ENCODE results near the gene ARSB. TPM values are rescaled to one million over a fixed set of nuclear protein-coding genes. Genes with fewer than 3 reads are reported as not detected.

The ARSB gene
- total RNA-seq, 1 experiment from 2014 or later: 11.4 TPM

GRCh38 chr5:78993165-78993564, 8.1 kb upstream of the ARSB start:
- Histone ChIP-seq H3K18ac (ENCODE audit: insufficient read length, low read depth, low read length) (no peak overlapping the region), H3K79me2 (ENCODE audit: insufficient read depth, low read length) (no peaks in the 10 kb centered on the region), H3K14ac (ENCODE audit: insufficient read depth, low read length) (no peak overlapping the region), H4K5ac (ENCODE audit: insufficient read length, low read depth, low read length) (no peak overlapping the region), H4K8ac (replicated peaks; ENCODE audit: insufficient read length, low read depth, low read length) (no peak overlapping the region), H3K9ac (ENCODE audit: extremely low read depth, insufficient read length, low read length) (no peak overlapping the region), H3K27me3 (ENCODE audit: insufficient read depth, low read length) (no peaks in the 10 kb centered on the region), H3T11ph (ENCODE audit: low read length) (no peak overlapping the region), H2BK5ac (ENCODE audit: insufficient read length, low read length) (no peak overlapping the region), H4K91ac (ENCODE audit: insufficient read length, low read depth, low read length) (no peak overlapping the region), H3K4me2 (ENCODE audit: insufficient read depth, insufficient read length, low read length) (no peak overlapping the region), H3K4ac (ENCODE audit: low read depth, low read length) (no peak overlapping the region), H2AFZ (ENCODE audit: low read length) (no peak overlapping the region), H4K20me1 (ENCODE audit: control insufficient read depth, insufficient read depth, insufficient read length) (no peaks in the 10 kb centered on the region), H2BK120ac (ENCODE audit: low read depth, low read length, poor library complexity, severe bottlenecking) (no peak overlapping the region), H3K27ac (ENCODE audit: insufficient read length, low read depth, low read length) (no peak overlapping the region), H3K9me3 (ENCODE audit: control insufficient read depth, low read depth, low read length) (no peaks in the 10 kb centered on the region), H2BK12ac (ENCODE audit: insufficient read length, low read depth, low read length) (no peak overlapping the region), H3K79me1 (ENCODE audit: insufficient read depth, low read depth, low read length, poor library complexity, severe bottlenecking) (no peaks in the 10 kb centered on the region), H3K23me2 (ENCODE audit: insufficient read length, low read depth, low read length, poor library complexity, severe bottlenecking) (no peaks in the 10 kb centered on the region), H2BK20ac (ENCODE audit: low read depth, low read length, poor library complexity, severe bottlenecking) (no peak overlapping the region), H3K4me1 (ENCODE audit: insufficient read depth, low read length) (no peaks in the 10 kb centered on the region), H3K56ac (ENCODE audit: insufficient read length, low read depth, low read length) (no peak overlapping the region), H2AK5ac (ENCODE audit: insufficient read length, low read length) (no peak overlapping the region), H2BK15ac (ENCODE audit: low read depth, low read length) (no peak overlapping the region), H3K23ac (ENCODE audit: insufficient read length, low read depth, low read length) (no peak overlapping the region)
- Mint-ChIP-seq H3K4me3 (no peak overlapping the region), H3K27me3 (ENCODE audit: low read depth) (no peaks in the 10 kb centered on the region; the same call in 1 of the 2 replicates), H3K27ac (no peak overlapping the region), H3K36me3 (ENCODE audit: insufficient read depth in 1 of 3, low read depth in 3 of 3) (peaks cover 0 to 7% (median 0%) of the 10 kb centered on the region in 3 experiments; a peak in 3 of 7 replicates), H3K4me1 (no peaks in the 10 kb centered on the region), H3K9me3 (peaks cover 3% of the 10 kb centered on the region in 2 experiments; a peak in 3 of 5 replicates)
- TF ChIP-seq CTCF (conservative IDR thresholded peaks at IDR 0.05): no peak
- no peak for DNase-seq

Data from H9 (cell line).